Endothelial cell (in vitro differentiated cells): Measurements from ENCODE around the gene DCUN1D2. TPM values are rescaled to one million over a fixed set of nuclear protein-coding genes. Genes with fewer than 3 reads are reported as not detected.

Source experiments
- DNase-seq: peaks from one replicate; pipeline ENCODE4 v3.0.0; 2021; ENCODE audit warnings: low spot score
- H3K27ac Mint-ChIP-seq: one replicate; pipeline ENCODE4 v1.8.0; 2021; ENCODE audit warnings: mixed read lengths, inconsistent platforms; ENCODE audit not compliant: unreplicated experiment
- H3K27me3 Mint-ChIP-seq: one replicate; pipeline ENCODE4 v1.8.0; 2021; ENCODE audit warnings: mild to moderate bottlenecking, moderate library complexity, mixed read lengths, inconsistent platforms; ENCODE audit not compliant: unreplicated experiment
- H3K36me3 Mint-ChIP-seq: one replicate; pipeline ENCODE4 v1.8.0; 2021; ENCODE audit warnings: mild to moderate bottlenecking, low read depth, mixed read lengths, inconsistent platforms; ENCODE audit not compliant: unreplicated experiment
- H3K4me1 Mint-ChIP-seq: one replicate; pipeline ENCODE4 v1.8.0; 2021; ENCODE audit warnings: mild to moderate bottlenecking, mixed read lengths, inconsistent platforms; ENCODE audit not compliant: unreplicated experiment
- H3K4me3 Mint-ChIP-seq: one replicate; pipeline ENCODE4 v1.8.0; 2021; ENCODE audit warnings: mild to moderate bottlenecking, mixed read lengths, inconsistent platforms; ENCODE audit not compliant: unreplicated experiment
- H3K9me3 Mint-ChIP-seq: one replicate; pipeline ENCODE4 v1.8.0; 2021; ENCODE audit warnings: mixed read lengths, inconsistent platforms; ENCODE audit not compliant: unreplicated experiment
- total RNA-seq: library from RNA; stranded (reverse); fragmentation: NEBNext Ultra II Directional; extraction: Animal tissue kit (Norgen Biotek cat#: 25700); gene quantifications from one replicate; pipeline ENCODE4 v1.2.1, GENCODE V29; 2021; ENCODE audit not compliant: unreplicated experiment
- TF ChIP-seq, protein P1 (sequence below): fragments of 200-600 bp; sonication (generic); IDR thresholded peaks from one replicate; pipeline ENCODE4 v1.5.0; 2021; ENCODE audit warnings: antibody characterized with exemption; ENCODE audit not compliant: unreplicated experiment

The DCUN1D2 gene
- total RNA-seq, 1 donor from 2014 or later, result 23.9 TPM

DNA sequence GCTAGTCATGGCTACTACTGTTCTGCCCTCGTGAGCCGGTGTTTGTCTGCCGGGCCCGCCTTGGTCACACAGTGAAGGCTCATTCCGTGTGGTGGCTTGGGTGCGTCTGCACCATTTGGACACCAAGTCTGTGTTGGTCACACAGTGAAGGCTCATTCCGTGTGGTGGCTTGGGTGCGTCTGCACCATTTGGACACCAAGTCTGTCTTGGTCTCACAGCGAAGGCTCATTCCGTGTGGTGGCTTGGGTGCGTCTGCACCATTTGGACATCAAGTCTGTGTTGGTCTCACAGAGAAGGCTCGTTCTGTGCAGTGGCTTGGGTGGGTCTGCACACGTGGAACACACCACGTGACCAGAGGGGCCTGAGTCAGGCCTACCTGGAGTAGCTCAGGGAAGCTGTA is 29.0 kb upstream of the DCUN1D2 start:
- Mint-ChIP-seq H3K36me3 (peaks cover 23% of the 10 kb centered on the region), H3K4me1 (no peaks in the 10 kb centered on the region), H3K4me3 (no peak overlapping the region), H3K27ac (no peak overlapping the region), H3K9me3 (no peaks in the 10 kb centered on the region), H3K27me3 (no peaks in the 10 kb centered on the region)
- TF ChIP-seq, protein P1, sequence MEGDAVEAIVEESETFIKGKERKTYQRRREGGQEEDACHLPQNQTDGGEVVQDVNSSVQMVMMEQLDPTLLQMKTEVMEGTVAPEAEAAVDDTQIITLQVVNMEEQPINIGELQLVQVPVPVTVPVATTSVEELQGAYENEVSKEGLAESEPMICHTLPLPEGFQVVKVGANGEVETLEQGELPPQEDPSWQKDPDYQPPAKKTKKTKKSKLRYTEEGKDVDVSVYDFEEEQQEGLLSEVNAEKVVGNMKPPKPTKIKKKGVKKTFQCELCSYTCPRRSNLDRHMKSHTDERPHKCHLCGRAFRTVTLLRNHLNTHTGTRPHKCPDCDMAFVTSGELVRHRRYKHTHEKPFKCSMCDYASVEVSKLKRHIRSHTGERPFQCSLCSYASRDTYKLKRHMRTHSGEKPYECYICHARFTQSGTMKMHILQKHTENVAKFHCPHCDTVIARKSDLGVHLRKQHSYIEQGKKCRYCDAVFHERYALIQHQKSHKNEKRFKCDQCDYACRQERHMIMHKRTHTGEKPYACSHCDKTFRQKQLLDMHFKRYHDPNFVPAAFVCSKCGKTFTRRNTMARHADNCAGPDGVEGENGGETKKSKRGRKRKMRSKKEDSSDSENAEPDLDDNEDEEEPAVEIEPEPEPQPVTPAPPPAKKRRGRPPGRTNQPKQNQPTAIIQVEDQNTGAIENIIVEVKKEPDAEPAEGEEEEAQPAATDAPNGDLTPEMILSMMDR, result no peak
- no peak for DNase-seq

DNA sequence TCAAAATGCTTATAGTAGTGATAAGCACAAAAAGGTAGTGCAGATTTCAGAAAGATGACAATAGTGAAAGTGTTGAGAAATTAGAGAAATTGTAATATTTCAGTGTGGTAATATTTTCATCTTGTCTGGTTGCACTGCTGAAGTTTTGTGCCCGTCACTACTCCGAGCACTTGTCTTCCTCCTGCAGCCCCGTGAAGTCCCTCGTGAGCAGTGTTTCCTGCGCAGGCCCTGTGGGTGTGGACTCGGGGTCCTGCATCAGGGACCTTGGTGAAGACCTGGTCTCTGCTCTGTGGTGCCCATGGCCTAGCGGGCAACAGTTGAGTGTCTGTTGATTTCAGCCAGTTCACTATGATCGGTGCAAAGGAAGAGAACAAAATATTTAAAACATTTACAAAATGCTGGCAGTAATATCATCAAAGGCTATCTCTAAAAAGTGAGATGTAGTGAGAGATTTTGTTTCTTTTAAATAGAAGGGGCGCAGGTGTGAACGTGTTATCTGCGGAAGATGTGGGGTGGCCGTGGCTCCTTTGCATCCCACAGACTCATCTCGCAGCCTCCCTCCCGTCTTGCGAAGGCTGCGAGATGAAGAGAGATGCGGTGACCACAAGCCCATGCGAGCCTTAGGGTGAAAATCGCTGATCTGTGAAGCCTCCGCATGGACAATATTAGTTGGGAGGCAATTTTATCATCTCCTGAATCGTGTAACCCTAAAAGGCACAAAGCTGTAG is 27.7 kb upstream of the DCUN1D2 start:
- peaks cover 28% of the 10 kb centered on the region for H3K36me3 Mint-ChIP-seq
- TF ChIP-seq, protein P1, result no peak
- no peak for DNase-seq
- H3K27me3 Mint-ChIP-seq, result no peaks in the 10 kb centered on the region
- H3K4me3 Mint-ChIP-seq, result no peak overlapping the region
- H3K27ac Mint-ChIP-seq, result no peak overlapping the region
- H3K9me3 Mint-ChIP-seq, result no peaks in the 10 kb centered on the region
- H3K4me1 Mint-ChIP-seq, result no peaks in the 10 kb centered on the region

DNA sequence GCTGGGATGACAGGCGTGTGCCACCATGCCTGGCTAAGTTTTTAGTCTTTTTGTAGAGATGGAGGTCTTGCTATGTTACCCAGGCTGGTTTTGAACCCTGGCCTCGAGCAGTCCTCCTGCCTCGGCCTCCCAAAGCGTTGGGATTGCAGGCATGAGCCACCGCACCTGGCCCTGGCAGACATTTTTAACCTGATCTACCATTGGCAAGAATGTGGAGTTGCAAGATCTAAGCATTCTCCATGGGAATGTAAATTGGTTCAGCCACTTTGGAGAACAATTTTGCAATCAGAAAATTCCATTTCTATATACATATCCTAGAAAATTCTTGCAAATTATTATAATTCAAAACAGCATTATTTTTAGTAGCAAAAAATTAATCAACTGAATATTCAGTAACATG is 24.3 kb upstream of the DCUN1D2 start:
- Mint-ChIP-seq H3K9me3 (no peaks in the 10 kb centered on the region), H3K36me3 (peaks cover 36% of the 10 kb centered on the region), H3K4me1 (no peaks in the 10 kb centered on the region), H3K27ac (no peak overlapping the region), H3K27me3 (no peaks in the 10 kb centered on the region), H3K4me3 (no peak overlapping the region)
- TF ChIP-seq, protein P1, result no peak
- DNase-seq, result no peak

DNA sequence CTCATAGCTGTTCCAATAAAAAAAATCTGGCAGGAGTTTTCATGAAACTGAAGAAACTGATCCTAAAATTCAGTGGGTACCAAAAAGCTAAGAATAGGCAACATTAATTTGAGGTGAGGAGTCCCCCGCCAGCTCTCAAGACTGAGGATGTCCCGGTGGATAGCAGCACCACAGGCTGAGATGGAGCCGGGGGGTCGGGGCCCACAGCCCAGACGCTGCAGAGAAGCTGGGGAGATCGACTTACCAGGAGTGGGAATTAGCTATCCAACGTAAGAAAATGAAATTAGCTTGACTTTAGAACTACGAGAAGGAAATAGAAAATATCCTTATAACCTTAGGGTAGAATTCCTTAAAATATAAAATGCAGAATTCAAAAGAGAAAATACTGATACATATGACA is 23.2 kb upstream of the DCUN1D2 start:
- no peak for DNase-seq
- Mint-ChIP-seq H3K36me3 (peaks cover 39% of the 10 kb centered on the region), H3K27me3 (no peaks in the 10 kb centered on the region), H3K9me3 (no peaks in the 10 kb centered on the region), H3K27ac (no peak overlapping the region), H3K4me3 (no peak overlapping the region), H3K4me1 (no peaks in the 10 kb centered on the region)
- TF ChIP-seq, protein P1, result no peak

DNA sequence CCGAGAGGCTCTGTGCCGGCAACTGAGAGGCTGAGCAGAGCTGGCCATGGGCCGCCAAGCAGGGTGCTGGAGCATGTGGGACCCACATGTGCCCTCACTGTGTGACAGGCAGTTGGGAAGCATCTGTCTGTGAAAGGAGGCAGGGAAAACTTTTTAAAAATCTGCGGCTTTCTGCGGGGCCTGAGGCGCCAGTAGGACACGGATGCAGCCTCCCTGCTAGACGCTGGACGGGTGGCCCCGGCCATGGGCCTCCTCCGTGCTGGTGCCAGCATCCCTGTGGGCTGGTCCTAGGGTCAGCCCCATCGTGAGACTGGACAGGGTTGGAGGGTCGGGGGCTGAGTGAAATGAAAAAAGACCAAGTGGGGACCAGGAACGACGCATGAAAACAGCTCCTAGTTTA is 20.9 kb upstream of the DCUN1D2 start:
- H3K27me3 Mint-ChIP-seq, result peaks cover 3% of the 10 kb centered on the region
- no peaks in the 10 kb centered on the region for H3K4me1 Mint-ChIP-seq
- H3K4me3 Mint-ChIP-seq, result no peak overlapping the region
- TF ChIP-seq, protein P1, result no peak
- no peaks in the 10 kb centered on the region for H3K9me3 Mint-ChIP-seq
- peaks cover 39% of the 10 kb centered on the region for H3K36me3 Mint-ChIP-seq
- no peak for DNase-seq
- no peak overlapping the region for H3K27ac Mint-ChIP-seq
